HuH-7.5 (cell line): ENCODE data around the gene LSAMP.
"Not testable (repeated sequence)": the region's sequence is repeated elsewhere in the genome, so short reads cannot be mapped to it uniquely, and the experiment has no call there.

ENCODE experiments used
- DNase-seq: peaks from one replicate; pipeline ENCODE4 v3.0.0; 2011; ENCODE audit warnings: low spot score

LSAMP gene

DNA sequence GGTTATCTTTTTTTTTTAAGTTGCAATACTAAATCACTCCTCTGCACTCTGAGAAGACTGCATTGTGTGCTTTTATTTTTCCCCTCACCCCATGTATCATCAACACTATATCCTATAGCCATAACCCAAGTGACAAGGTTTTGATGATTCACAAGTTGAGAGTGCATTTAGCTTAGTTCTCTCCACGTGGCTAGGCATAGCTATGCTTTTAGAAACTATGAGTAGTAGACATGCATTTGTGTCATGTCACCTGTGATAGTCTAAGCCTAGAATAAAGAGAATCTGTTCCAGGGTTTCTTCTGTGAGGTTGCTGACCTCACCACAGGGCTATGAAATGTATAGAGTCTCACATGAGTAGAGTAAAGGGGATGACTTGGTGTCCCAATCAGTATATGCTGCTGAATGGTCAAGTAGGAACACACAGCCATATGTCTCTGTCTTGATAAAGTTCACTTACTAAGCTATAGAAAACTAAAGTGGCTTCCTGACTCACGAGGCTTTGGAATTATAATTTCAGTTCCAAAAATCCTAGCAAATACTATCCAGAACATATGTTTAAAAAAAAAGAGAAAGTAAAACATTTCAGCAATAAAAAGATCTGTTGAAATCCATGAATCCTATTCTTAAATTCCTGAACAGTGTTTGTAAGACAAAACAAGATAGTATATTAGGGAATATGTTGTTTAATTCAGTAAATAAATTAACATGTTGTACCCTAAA, 206.3 kb downstream of the LSAMP start:
- no peak for DNase-seq

DNA sequence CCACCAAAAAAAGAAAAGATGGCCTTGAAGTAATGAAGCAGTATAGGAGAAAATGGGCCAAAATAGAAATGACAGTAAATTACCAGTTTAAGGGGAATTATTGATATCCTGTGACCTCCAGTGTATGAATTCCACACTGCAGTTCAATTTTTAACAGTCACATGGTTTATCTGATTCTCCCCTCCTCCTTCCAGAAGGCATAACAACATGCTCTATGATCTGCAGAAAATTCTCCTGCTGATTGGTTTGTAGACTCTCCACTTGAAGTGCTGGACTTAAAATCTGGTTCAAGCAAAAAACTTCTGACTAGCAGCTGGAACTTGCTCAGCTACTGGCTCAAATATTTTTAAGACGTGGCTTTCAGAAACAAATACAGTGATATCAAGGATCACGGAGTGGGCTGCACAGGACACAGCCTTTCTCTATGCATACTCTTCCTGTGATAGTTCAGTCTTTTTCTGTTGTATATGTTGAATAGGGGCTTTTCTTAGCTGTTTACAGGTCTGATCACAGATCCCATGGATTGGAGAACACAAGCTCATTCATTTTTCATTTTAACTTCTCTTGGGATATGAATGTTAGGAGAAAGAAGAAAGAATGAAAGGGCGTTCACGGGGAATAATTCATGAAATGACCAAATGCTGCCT, 211.5 kb downstream of the LSAMP start:
- no peak for DNase-seq

DNA sequence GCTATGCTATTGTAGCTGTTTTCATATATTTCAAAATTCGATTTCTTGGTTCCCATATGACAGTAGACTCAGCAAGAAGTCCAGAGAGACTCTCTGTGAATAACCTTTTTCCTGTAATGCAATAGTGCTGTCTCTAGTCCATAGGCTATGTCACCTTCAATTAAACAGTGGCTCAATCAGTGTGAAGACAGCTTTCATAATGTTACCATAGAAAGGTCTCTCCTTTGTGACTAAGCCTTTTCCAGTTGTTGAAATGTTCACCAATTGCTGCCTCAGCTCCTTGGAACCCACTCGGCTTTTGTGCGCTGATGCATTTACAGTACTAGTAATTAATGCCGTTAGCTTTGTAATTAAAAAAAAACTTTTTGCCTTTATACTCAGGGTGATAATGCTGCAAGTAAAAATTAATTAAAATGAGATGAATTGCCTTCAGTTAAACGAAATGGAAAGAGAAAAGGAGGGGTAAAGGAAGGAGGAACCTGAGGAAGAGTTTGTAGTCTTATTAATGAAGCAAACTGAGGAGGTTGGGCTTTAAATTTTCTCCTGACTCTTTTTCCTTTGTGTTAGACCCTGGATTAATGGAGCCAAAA, 214.8 kb downstream of the LSAMP start:
- DNase-seq: no peak

DNA sequence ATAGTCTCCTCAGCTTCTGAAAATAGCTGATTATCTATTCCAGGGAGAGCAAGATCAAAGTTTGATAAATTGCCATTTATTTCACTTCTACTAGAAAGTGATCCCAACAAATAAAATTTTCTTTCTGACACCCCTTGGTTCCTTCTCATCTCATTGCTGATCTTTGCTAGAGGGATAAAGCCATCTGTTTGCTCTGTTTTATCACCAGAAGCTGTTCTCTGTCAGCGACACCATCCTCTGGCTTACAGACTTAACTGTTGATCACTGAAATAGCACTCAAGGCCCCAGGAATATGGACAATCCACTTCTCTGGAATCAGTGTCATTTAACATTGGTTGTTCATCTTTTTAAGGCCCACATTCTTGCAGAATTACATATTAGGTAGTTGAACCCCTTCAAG, 219.0 kb downstream of the LSAMP start:
- no peak for DNase-seq

DNA sequence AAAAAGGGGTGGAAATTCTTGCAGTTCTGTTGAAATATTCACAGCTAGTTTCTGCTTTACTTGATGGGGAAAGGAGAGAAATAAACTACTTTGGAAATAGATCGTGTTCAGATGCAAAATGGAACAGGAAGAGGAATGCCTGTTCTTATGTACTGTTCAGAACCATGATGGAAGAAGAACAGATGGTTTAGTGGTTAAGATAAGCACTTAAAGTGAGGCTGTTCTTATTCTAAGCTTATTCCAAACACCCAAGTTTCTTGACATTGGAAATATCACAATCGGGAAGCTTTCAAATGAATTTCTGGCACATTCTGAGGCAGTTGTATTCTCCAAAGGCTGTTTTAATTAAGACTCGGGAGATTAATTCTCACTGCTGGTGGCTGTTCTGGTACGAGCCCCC, 228.5 kb downstream of the LSAMP start:
- DNase-seq: no peak

DNA sequence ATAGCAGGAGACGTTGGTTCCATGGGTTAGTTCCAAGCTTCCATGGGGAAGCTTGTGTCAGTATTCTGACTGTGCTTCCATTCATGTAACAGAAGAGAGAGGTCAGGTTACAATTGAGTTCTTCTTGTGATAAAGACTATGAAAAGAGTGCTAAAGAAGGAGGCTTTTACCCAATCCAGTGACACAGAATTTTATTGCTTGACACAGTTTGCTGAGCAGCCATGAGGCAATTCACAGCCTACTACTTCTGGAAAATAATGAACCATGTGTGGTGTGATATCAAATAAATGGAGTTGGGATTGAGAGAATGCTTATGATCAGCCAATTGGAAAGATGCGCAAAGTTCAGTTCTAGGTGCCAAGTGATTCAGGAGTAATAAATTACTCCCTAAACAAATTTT, 233.4 kb downstream of the LSAMP start:
- DNase-seq: no peak

DNA sequence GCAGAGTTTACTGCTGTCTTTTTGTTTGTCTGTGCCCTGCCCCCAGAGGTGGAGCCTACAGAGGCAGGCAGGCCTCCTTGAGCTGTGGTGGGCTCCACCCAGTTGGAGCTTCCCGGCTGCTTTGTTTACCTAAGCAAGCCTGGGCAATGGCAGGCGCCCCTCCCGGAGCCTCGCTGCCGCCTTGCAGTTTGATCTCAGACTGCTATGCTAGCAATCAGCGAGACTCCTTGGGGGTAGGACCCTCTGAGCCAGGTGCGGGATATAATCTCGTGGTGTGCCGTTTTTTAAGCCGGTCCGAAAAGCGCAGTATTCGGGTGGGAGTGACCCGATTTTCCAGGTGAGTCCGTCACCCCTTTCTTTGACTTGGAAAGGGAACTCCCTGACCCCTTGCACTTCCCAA, 236.5 kb downstream of the LSAMP start:
- DNase-seq: not testable (repeated sequence)

DNA sequence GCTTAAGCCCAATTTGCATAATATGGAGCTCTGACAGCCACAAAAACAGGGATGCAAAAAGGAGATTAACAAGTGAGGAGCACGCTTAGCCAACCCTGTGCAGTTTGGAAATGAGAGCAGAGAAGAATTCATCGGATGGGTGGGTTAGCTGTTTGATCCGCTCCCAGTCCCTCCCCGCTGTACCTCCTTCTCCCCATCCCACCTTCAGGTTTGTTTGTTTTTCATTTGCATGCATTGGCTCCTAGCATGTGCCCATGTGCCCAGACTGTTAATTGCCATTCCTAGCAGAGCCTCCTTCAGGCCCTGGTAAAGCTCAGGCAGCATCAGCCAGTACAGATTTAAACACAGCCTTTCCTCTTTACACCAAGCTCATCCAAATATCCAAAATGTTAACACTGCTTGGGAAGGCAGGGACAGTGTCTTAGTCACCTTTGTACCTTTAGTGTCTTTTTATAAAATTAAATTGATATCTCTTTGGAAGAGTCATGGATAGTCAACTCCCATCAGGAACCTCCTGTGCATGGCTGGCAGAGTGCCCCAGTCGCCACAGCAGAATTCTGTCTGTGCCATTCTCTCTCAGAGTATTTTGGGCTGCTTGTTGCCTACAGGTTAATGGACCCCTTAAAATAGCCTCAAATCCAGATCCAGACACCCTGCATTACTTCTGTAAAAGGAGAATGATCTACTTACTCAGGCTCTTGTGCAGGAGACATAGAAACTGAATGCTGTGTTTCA, 244.2 kb downstream of the LSAMP start:
- no peak for DNase-seq

DNA sequence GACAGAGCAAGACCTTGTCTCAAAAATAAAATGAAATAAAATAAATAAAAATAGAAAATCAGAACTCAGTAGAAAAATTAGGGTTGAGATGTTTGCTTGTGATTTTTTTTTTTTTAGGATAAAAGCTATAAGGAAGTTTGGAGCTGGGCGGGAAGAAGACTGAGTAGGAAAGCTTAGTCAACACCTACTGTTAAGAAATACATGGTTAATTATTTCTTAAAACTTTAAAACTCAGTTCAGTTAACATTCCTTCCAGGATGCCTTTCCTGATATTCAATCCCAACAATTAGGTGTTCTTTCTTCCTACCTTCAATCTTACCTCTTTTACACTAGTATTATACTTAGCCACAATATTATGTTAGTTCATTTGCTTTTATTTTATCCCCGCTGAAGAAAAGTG, 246.2 kb downstream of the LSAMP start:
- DNase-seq: no peak

DNA sequence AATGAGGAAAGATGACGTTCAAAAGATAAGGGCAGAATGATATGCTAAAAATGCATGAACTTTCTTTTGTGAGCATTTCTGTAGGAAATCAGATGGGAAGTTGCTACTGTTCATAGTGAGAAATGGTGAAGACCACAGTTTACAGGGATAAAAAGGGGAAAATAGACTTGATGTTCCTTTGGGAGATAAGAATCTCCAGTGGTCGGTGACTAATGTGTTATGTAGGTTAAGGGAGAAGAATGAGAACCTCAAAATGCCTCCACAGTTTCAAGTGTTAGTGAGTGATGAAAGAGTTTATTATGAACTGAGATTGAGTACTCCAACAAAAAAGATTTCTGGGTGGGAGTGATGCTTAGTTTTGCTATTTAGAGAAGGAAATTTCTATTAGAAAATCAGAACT, 247.2 kb downstream of the LSAMP start:
- no peak for DNase-seq

DNA sequence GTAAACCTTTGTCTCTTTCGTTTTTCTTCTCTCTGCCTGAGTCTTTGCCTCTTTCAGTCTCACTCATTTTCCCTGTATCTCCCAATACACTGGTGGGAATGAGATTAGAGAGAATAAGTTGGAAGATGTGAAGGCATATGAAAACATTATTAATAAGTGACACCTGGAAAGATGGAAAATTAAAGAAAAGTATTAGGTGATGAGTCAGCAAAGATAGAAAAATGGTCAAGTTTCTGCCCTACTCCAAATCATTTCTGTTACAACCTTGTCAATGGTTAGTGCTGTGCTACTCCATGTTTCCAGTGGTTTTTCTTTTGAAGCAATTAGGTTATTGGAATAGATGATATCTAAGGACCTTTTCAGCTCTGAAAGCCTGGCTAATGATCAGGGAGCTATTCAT, 252.8 kb downstream of the LSAMP start:
- DNase-seq: no peak

DNA sequence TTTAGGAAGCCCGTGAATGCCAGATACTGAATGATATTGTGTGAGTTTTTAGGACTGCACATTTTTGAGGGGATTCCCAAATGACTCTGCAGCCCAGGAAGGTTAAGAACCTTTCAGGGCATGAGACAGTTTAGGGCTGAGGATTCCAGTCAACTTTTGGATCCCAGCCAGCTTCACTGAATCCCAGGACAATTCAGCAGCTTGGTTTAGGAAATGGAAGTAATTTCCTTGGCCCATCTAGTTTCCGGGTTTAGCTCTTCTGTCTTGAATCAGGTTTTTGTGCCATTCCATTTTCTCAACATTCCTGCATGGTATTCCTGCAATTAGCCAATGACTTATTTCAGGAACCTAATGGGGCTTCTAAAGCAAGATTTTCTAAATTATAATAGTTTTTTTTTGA, 253.9 kb downstream of the LSAMP start:
- no peak for DNase-seq

DNA sequence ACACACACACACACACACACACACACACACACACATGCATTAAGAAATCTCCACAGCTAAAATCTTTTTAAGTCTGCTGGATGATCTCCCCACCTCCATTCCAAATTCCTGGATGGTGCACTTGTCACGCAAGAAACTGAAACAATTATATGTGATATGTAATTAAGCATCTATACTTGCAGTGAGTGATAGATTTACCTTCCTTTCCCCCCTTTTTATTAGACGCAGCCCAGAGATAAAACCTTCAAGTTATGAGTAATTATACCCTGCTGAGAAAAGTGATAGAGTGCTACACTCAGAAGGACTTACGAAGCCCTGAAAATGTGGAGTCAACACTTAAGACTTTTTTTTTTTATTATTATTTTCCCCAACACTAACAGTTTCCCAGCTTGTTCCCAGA, 255.2 kb downstream of the LSAMP start:
- DNase-seq: no peak

DNA sequence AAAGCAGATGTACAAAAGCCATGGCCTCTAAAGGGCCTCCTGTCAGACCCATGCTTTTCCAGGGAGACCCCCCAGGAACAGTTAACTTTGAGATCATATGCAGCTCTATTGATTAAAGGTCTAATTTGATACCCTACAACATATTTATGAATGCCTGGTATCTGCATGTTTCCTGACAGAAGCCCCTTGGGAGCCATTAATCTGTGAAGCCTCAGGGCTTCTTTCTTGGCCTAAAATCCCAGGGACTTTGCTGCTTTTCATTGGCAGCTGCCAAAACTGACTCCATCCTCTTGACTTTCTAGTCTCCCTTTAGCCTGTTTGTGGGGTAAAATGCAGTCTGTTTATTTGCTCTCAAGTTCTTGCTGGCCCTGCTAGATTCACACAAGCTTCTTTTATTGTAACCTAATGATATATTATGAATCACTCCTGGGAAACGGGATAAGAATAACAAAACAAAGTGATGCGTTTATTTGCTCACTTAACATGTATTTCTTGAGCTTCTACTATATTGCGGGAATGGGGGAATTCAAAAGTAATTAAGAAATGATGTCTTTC, 257.0 kb downstream of the LSAMP start:
- no peak for DNase-seq

DNA sequence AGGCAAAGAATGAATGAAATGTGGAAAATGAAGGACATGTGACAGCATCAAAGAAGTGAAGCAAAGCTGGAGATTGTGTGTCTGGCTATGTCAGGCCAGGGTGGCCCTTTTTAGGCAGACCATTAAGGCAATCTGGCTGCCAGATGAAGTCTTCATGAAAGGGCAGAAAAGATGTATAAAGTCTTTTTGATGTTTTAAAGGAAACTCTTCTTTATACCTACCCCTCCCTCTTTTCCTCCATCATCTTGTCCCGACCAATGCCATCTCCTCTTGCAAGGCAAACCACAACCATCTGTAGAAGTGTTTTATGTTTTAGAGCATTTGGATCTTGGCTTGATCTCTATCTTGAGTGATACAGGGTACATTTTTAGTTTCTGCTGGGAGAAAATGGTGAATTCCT, 259.2 kb downstream of the LSAMP start:
- no peak for DNase-seq

DNA sequence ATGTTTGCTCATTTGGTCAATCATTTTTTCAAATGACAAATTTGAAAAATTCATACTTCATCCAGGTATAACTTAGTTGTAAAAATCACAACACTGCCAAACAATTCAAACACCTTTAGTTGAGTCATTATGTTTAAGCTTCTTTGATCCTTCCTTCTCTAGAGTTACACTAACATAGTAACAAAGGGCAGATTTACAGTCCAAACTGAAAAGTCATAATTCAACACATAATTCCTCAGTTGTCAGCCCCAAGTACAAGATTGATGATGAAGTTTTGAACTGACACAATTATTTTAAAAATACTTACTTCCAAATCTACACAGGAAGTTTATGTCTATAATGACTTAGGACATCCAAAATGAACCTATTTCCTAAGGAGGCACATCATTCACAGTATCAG, 264.1 kb downstream of the LSAMP start:
- no peak for DNase-seq

DNA sequence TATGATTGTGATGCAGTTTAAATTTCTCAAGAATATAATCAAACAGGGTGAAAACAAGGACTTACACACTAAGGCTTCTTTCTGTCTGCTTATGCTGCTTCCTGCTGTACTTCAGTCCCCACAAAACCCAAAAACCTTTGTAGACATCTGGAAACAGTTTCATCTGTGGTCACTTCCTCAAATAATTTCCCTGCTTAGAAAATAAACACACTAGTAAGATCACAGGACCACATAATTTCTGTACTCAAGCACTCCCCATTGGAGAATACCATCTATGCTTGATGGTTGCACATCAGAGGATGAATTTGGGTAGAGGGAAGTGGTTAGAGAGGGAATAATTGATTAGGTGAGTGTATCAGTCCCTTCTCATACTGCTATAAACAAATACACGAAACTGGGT, 266.2 kb downstream of the LSAMP start:
- DNase-seq: no peak

DNA sequence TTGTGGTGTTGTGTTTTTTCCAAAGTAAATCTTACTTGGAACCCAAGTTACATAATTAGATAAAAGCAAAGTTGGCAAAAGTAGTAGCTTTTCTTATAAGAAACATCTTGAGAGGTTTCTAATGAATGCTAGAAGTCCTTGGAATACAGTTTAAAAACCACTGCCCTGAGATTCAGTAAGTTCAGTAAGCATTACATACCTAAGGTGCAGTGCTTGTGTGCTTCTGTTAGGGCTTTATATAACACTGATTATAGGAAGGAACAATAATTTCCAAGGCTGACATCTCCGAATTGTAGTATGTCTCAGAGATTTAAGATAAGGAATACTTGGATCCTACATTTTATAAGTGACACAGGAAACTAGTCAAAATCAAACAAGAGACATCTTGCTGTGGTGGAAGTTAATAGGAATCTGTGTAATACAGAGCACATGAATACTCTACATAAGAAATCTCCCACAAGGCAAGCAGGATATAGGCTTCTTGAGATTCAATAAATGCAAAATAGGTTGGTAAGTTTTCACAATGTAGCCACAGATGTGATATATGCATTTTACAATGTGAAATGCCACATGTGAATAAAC, 268.2 kb downstream of the LSAMP start:
- no peak for DNase-seq

DNA sequence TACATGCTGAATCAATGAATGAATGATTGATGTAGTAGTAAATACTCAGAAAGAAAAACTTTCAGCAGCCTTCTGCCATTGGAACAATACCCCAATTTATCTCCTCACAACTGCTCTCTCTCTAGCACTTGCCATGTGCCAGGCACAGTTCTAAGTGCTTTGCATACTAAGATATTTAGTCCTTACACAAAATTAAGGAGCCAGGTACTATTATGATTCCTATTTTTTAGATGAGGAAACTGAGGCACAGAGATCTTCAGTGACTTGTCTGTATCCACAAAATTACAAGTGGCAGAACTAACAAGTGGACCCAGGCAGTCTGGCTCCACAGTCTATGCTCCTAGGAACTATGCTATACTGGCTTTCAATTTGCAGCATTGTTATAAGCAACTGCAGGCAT, 279.2 kb downstream of the LSAMP start:
- DNase-seq: no peak

DNA sequence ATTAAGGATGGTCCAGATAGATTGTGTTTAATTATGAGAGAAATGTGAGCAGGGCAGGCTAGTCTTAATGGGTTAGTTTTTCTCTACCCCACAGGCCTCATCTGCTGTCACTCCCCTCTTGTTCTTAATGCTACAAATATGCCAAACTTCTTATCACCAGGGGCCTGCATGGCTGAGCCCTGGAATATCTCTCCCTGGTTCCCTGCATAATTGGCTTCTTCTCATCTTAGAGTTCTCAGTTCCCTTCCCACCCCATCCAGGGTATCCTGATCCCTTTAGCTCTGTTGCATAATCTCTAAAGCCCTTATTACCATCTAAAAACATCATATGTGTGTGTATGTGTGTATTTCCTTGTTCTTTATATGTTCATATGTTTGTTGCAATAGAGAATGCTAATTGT, 279.6 kb downstream of the LSAMP start:
- no peak for DNase-seq

DNA sequence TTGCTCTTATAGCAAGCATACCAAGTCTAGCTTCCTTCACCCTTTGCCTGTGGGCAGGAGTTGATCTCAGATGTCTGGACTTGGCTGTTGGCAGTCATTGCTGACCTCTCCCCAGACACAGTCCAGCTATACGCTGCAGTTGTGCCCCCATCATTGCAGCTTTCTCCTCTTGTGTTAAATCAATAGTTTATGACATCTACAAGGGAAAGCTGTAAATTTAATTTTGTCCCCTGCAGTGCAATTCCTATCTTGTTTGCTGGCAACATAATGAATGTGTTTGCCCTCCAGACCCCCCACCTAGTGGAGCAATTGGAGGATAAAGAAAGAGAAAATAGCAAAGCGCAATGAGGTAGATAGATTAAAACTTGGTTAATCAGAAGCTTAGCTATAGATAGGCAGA, 280.2 kb downstream of the LSAMP start:
- DNase-seq: no peak

DNA sequence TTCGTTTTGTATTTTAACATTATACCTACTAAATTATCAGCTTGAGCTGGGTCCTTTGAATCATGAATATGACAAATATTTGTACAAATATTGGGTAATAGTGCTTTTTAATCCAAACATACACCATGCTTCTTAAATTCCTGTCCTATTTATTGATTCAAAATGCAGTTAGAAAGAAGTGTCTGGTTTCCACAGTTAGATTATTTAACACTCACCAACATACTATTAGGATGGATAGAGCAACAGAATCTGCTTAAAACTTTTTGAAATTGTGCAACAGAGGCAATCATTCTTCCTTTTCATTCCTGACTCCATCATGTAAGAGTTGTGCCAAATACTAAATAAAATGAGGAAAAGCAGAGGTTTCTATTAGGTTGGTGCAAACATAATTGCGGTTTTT, 281.2 kb downstream of the LSAMP start:
- no peak for DNase-seq
